Measurements from ENCODE around the gene PRRG2.
"Not testable (repeated sequence)": the region's sequence is repeated elsewhere in the genome, so short reads cannot be mapped to it uniquely, and the experiment has no call there.

Gene PRRG2

DNA sequence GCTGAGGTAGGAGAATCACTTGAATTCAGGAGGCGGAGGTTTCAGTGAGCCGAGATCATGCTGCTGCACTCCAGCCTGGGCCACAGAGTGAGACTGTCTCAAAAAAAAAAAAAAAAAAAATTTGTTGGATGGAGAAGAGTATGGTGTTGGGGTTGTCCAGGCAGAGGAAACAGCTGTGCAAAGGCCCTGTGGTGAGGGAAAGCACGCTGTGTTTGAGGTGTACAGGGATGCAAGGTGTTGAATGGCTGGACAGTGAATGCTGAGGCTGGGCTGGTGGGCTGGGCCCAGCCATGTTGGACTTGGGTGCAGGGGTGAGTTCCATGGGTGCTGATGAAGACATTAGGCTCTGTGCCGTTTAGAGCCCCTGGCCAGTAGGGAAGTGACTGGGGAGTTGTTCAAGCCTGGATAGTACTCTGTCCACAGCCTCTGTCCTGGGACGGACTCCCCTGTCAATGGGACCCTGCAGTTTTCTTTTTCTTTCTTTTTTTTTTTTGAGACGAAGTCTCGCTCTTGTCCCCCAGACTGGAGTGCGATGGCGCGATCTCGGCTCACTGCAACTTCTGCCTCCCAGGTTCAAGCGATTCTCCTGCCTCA lies 28.5 kb downstream of the PRRG2 start:
- no peak for DNase-seq (ENCODE audit: low spot score)

DNA sequence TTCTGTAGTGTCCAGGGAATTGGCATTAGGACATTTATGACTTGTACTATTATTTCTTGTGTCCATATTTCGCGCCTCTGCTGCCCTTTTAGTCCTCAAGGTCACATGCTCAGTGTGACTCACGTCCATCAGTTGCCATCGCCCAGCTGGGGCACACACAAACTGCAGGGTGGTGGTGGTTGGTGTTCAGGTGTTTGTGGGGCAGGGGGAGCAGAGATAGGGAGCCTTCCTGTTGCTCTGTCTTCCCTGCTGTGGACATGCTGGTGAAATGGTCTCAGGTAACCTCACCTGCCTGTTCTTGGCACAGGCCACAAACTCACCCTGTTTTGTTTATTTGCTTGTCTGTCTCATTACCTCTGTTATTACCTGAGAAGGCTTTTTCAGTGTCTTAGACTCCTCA lies 32.3 kb downstream of the PRRG2 start:
- DNase-seq (ENCODE audit: low spot score): no peak

DNA sequence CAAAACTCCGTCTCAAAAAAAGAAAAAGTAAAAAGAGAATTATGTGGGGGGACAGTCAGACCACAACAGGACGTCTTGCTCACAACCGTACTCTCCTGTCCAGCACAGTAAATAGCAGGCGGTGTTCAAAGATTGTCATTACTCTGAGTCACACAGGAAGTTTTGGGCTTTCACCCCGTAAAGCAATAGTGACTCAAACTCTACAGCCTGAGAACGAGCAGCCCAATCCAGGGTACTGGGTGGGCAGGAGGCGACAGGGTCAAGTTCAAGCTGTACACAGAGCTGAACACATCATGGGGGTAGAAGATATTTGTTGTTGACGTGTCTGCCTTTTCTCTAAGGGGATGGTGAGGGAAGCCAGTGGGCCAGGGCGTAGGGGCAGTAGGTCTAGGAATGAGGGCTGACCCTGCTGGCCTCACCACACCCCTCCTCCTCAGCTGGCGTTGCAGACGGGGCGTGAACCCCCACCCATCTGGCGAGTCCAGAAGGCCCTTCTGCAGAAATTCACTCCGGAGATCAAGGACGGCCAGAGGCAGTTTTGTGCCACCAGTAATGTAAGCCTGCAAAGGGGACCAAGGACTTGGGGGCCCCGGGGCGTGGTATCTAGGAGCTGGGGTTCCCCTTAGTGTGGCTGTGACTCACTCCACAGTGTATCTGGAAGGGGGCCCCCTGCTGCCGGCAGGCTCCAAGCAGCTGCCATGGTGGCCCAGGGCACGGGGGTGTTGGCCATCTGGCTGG lies 33.1 kb downstream of the PRRG2 start:
- DNase-seq (ENCODE audit: low spot score): no peak

DNA sequence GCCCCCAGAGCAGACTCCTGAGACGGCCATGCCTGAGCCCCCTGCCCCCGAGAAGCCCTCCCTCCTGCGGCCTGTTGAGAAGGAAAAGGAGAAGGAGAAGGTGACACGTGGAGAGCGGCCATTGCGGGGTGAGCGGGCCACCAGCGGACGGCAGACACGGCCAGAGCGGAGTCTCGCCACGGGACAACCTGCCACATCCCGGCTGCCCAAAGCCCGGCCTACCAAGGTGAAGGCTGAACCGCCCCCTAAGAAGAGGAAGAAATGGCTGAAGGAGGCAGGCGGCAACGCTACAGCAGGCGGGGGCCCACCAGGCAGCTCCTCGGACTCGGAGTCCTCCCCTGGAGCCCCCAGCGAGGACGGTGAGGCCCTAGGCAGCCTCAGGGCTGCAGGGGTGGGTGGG lies 34.7 kb downstream of the PRRG2 start:
- DNase-seq (ENCODE audit: low spot score): no peak

GRCh38 chr19:49616532-49616931 lies 35.4 kb downstream of the PRRG2 start:
- no peak for DNase-seq (ENCODE audit: low spot score)

DNA sequence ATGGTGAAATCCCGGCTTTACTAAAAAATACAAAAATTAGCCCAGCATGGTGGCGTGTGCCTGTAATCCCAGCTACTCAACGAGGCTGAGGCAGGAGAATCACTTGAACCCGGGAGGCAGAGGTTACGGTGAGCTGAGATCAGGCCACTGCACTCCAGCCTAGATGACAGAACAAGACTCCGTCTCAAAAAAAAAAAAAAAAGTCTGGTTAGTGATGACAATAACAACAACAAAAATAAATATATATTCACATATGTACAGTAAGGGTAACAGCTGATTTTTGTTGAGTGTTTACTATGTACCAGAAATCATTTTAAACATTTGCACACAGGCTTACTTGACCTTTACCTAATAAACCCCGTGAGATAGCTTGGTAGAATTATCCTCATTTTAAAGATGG lies 35.8 kb downstream of the PRRG2 start:
- no peak for DNase-seq (ENCODE audit: low spot score)

- DNase-seq (ENCODE audit: low spot score): not testable (repeated sequence)
Measured at GRCh38 chr19:49617860-49618259, 36.7 kb downstream of the PRRG2 start.

DNA sequence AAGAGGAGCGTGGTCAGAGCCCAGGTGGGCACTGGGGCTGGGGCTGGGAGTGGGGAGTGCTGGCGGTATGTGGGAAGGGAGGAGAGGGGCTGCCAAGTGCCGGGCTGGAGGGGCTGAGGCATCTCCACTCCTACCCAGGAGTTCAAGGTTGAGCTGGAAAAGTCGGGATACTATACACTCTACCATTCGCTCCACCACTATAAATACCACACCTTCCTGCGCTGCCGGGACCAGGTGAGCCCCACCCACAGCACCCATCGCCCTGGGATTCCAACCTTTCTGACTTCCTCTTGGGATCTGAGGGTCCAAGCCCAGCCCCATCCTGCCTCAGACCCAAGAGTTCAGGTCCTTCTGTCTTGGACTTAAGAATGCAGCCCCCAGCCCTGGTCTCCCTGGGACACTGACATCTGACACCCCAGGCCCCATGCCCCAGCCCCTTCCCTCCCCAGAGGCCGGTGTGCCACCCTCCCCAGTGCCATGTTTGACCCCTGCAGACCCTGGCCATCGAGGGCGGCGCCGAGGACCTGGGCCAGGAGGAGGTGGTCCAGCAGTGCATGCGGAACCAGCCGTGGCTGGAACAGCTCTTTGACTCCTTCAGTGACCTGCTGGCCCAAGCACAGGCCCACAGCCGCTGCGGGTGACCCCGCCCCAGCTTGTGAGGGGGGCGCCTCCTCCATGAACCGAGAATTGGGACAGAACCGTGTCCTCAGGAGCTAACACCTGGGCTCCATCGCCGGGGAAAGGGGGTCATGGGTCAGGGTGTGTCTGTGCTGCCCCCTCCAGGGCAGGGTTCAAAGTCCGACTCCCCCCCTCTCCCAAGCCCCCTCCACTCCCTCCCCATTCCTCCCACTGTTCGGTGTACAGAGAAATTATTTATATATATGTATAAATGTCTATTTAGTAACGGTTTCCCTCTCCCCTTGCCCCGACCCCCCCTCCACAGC lies 44.1 kb downstream of the PRRG2 start:
- DNase-seq (ENCODE audit: low spot score): no peak

DNA sequence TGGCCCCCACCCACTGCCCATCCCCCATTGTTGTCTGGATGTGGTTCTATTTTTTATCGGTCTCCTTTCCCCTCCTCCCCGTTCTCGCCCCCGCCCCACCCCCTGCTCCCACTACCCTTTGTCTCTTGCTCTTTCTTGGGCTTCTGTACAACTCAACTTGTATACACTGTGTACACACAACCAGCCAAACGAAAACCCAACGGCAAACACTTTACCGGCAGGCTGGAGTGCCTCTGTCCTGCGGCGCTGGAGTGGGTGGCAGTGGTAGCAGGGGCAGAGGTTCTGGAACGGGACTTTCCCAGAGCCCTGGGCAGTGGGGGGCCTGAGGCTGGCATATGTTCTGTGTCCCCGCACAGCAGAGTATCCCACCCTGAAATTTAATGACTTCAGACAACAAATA lies 45.1 kb downstream of the PRRG2 start:
- no peak for DNase-seq (ENCODE audit: low spot score)

- no peak for DNase-seq (ENCODE audit: low spot score)
Measured at GRCh38 chr19:49629659-49630058, 48.5 kb downstream of the PRRG2 start.

DNA sequence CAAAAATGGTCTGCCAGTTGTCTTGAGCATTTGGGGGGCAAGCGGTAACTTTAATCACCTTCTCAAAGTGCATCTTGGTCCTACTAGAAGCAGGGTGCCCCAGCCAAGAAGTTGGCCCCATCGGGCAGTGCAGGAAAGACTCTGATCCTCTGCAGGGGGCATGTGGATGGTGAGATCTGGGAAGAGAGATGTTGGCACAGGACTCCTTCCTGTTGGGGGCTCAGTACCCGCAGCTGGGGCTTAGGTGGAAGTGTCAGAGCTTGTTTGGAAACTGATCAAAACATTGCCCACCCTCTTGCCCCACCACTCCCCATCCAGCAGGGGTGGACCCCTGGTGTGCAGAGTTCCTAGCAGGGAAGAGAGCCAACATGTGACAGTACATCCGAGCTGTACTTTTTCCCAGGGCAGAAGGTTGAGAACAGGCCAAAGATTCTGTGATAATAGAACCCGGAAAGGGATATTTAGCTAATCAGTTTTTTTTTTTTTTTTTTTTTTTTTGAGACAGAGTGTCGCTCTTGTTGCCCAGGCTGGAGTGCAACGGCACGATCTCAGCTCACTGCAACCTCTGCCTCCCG lies 50.0 kb downstream of the PRRG2 start:
- no peak for DNase-seq (ENCODE audit: low spot score)

- no peak for DNase-seq (ENCODE audit: low spot score)
Measured at GRCh38 chr19:49631610-49632192, 50.6 kb downstream of the PRRG2 start.

DNA sequence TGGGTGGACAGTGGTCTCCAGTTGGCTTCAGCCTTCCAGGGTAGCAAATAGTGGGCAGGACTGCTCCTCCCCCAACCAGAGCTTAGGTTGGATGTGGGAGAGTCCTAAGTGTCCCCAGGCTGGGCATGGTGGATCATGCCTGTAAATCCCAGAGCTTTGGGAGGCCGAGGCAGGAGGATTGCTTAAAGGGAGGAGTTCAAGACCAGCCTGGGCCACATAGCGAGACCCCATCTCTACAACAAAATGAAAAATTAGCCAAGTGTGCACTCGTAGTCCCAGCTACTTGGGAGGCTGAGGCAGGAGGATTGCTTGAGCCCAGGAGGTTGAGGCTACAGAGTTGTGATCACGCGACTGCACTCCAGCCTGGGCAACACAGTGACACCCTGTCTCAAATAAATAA lies 51.5 kb downstream of the PRRG2 start:
- no peak for DNase-seq (ENCODE audit: low spot score)

DNA sequence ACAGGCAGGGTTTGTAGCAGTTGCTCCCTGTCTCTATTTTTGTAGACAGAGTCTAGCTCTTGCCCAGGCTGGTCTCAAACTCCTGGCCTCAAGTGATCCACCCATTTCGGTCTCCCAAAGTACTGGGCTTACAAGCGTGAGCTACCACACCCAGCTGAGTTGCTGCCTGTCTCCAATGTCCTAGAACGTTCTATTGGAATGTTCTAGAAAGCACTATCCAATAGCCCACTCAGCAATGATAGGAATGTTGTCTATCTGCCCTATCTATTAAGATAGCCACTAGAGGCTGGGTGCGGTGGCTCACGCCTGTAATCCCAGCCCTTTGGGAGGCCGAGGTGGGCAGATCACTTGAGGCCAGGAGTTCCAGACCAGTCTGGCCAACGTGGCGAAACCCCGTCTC lies 52.2 kb downstream of the PRRG2 start:
- DNase-seq (ENCODE audit: low spot score): not testable (repeated sequence)

- no peak for DNase-seq (ENCODE audit: low spot score)
Measured at GRCh38 chr19:49635530-49636232, 54.6 kb downstream of the PRRG2 start.

DNA sequence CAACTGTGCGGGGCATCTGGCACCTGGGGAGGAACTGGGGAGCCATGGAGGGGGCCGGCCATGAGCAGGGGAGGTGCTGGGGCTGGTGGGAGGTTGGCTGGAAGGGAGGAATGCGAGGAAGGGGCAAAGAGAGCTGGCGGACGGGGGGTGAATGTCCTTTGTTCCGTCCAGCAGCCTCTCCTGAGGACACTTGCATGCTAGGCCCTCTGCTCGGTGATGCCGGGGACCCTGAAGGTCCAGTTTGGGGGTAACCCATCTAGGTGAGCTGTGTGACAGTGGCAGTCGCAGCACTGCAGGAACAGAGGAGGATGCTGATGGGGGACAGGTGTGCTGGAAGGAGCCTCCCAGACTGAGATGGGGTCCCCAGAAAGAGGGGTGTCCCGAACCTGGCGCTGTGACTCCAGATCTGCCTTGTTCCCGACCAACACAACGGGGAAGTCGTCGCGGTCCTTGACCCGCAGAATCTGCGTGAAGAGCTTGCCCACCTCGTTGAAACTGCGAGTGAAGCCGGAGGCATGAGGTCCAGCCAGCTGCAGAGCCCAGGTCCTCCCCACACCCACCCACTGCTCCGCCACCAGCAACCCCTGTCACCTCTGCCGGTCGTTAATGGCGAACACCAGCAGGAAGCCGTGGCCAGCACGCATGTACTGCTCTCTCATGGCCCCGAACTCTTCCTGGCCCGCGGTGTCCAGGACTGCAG lies 55.3 kb downstream of the PRRG2 start:
- no peak for DNase-seq (ENCODE audit: low spot score)

DNA sequence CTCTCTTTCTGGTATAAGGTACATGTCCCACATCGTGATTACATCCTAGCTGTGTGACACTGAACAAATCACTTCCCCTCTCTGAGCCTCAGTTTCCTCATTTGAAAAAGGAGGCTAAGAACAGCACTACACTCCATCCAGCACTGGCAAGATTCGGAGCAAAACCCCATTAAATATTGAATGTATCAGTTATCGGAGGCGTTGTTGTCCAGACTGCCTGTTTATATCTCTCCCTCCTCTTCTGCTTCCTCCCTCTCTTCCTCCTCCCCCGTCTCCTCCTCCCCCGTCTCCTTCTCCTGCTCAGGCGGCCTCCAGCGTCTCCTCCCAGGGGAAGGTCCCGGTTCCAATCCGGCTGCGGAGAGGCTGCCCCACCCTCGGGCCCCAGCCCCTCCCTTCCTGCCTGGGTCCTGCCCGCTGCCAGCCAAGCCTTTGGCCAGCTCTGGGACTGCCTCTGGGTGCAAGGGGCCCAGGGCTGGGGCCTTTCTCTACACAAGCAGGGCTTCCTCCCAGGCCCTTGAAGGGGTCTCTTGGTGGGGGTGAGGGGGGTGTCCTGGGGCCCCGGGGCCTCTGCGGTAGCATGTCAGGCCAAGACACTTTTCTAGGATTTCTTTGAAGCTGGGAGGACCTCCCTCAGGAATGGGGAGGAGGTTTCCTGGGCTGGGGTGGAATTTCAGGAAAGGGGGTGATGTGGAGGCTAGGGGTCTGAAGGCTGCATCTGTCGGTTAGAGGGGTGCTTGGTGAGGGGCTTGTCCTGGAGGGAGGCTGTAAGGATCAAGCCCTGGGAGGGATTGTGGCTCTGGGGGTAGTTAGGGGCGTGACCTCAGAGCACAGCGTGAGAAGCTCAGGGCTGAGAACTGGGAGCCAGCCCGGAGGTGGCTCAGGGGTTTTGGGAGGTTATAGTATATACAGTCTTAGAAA lies 57.0 kb downstream of the PRRG2 start:
- DNase-seq (ENCODE audit: low spot score): peak; percentile 46

DNA sequence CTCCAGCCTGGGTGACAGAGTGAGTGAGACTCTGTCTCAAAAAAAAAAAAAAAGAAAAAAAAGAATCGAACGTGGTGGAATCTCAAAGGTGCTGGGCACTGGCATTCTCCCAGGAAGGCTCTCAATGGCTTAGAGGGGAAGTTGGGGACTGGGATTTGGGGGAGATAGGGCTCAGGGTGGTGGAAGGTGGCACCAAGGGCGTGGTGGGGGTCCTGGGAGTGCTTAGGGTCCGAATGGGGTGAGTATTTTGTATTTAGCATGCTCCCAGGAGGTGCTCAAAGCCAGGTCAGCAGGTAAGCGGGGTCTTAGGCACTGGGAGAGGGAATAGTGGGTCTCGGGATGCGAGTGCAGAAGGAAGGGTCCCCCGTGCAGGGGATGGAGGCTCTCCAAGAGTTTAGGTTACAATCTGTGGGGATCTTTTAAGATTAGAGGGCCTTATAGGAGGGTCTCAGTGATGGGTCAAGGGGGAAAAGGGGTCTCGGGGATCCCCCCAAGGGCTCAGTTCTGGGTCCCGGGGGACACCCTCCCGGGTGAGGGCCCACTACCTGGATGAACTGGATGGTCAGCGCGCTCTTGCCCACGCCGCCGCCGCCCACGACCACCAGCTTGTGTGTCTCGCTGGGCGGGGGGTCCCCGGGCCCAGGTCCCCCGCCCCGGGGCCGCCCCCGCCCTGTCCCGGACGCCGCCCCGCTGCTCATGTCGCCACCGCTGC lies 58.4 kb downstream of the PRRG2 start:
- DNase-seq (ENCODE audit: low spot score): no peak

Measured in HuH-7 (cell line).